Activated CD4-positive, alpha-beta T cell treated with anti-CD3 and anti-CD28 coated beads for 1 hour (primary cell): ENCODE data around the gene KLK3.

Source experiments
- DNase-seq: peaks from one replicate; pipeline ENCODE4 v3.0.0-alpha.2; 2020

Gene KLK3

DNA sequence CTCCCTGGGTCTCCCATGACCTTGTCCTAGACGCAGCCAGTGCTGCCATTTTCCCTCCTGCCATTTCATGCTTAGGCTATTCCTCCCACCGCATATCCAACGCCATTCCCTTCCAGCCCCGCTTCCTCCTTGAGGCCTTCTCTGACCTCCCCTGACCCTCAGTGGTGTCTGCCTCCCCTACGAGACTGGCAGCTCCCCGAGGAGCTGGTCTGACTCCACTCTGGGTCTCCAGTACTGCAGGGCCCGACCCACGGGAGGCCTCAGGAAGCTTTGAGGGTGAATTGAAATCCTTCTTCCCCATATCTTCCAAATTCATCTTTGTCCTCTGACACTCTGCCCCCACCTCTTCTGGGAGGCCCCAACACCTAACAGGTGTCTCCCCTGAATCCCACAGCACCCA lies 22.0 kb upstream of the KLK3 start:
- no peak for DNase-seq

GRCh38 chr19:50833117-50833801 lies 21.5 kb upstream of the KLK3 start, which contains the start of gene KLK15:
KLK15 (minus strand) TSS chr19:50833574; CDS start chr19:50831492, 2,082 bp downstream.
- DNase-seq, result no peak

DNA sequence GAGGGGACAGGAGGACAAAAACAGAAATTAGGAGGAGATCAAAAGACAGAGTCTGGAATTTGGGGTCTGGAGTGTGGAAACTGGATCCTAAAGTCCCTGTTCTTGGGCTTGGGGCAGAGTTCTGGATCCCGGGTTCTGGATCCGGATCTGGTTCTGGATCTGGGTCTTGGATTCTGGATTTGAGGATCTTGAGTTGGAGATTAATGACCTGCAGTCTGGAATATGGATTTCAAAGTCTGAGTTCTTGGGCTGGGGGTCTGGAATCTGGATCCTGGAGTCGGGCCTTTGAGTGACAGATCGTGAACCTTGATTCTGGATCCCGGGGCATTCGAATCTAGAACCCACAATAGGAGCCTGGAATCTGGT lies 20.9 kb upstream of the KLK3 start:
- DNase-seq, result no peak

DNA sequence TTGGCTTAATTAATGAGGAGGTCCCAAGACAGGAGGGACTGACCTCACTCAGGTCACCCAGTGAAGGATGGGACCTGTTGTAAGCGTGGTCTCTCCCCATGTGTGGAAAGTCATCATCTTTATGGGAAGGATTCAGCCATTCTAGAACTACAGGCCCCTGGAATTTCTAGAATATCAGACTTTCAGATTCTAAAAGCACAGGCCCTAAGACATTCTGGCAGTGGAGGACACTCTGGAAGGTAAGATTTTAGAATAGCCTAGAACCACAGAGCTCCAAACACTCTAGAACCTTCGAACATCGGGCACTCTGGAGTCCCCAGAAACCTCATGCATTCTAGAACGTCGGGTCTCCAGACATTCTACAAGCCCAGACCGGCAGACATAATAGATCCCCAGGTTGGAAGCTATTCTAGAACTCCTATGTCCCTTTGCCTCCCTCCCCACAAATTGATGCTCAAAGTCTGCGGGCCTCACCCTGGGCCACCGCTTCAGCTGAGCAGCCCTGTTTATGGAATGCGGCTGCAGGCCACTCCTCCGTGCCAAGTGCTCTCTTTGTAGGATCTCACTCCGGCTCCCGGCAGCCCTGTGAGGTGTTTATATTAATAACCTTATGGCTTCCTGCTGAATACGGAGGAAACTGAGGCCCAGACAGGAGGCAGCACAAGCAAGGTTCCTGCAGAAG lies 19.5 kb upstream of the KLK3 start:
- no peak for DNase-seq

DNA sequence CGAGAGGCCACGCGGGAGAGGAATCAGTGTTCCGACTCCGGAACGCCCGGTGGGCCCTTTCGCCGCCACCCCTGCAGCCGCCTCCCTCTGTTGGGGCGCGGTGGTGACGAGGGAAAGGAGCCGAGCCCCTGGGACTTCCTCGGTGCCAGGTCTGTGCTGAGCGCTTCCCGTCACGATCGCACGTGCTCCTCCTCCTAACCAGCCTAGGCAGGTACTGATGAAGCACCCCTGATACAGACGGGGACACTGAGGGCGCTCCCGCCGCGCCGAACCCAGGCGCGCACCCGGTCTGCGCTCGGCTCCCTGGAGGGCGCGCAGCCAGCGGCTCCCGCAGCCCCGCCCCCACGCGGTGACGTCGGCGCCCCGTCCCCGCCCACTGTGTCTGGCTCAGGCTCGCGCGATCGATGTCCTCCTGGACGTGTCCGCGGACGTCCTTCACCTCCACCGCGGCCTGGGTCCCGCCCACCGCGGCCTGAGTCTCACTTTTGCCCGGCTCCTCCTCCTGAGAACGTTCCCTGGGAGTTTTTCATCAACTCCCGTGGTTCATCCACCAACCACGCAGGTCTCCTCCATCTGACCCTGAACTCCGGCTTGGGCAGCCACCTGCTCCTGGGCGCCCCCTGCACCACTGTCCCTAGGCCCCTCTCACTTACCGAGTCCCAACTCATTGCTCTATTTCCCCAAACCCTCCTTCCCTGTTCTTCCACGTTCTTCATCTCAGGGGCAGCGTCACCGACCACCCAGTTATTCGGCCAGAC lies 18.8 kb upstream of the KLK3 start:
- peak; percentile 44 for DNase-seq

- DNase-seq, result no peak
These were observed 18.0 kb upstream of the KLK3 start for GRCh38 chr19:50836543-50837195.

DNA sequence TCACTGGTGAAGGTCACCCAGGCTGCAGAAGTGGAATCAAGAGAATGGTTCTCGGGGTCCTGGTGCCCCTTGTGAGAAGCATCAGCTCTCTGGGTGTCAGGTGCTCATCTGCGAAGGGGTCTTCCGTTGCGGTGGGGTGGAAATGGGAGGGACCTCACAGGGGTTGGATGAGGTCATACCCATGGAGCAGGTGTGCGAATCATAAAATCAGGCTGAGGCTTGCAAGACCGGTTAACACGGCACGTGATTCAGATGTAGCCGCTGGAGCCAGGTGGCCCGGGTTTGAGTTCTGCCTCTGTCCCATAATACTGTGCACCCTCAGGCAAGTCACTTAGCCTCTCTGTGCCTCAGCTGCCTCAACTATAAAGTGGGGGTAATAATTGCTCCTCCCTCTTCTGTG lies 17.4 kb upstream of the KLK3 start:
- no peak for DNase-seq

DNA sequence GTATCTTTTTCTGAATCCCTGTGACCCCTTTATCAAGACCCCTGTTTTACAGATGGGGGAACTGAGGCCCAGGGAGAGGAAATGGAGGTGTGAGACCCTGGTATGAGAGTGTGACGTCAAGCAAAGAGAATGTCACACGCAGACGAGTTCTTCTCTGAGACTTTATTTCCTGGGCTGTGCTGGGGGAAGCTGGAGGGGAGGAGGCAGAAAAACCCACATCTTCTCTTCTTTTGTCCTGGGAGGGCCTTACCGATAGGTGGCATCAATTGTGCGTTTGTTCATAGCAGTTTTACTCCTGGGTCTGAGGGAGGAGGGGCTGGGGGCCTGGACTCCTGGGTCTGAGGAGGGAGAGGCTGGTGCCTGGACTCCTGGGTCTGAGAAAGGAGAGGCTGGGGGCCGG lies 16.5 kb upstream of the KLK3 start:
- no peak for DNase-seq

GRCh38 chr19:50839712-50840655 lies 14.7 kb upstream of the KLK3 start:
- DNase-seq, result no peak

DNA sequence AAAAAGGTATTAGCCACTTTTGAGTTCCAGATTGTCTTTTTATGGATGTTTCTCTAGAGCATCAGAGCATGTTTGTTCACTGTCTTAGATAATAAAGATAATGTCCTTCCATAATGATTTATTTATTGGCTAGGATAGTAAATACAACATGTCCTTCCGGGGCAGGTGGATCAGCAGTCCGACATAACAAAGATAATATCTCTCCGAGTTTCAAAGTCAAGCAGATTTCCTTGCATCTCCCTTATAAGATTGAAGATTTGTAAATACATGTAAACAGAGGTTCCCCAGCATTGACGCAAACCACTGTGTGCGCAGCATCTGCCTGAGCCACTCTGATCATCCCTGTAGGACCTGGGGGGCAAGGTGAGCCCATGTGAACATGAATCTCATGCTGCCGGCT lies 12.6 kb upstream of the KLK3 start:
- DNase-seq, result no peak

- DNase-seq, result no peak
These were observed 11.5 kb upstream of the KLK3 start for GRCh38 chr19:50843205-50843604.

- DNase-seq, result no peak
These were observed 11.0 kb upstream of the KLK3 start for GRCh38 chr19:50843701-50844221.

- DNase-seq, result no peak
These were observed 10.3 kb upstream of the KLK3 start for GRCh38 chr19:50844296-50844935.

DNA sequence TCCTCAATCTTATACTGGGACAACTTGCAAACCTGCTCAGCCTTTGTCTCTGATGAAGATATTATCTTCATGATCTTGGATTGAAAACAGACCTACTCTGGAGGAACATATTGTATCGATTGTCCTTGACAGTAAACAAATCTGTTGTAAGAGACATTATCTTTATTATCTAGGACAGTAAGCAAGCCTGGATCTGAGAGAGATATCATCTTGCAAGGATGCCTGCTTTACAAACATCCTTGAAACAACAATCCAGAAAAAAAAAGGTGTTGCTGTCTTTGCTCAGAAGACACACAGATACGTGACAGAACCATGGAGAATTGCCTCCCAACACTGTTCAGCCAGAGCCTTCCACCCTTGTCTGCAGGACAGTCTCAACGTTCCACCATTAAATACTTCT lies 4.0 kb upstream of the KLK3 start:
- DNase-seq, result no peak

- DNase-seq, result no peak
These were observed 3.1 kb upstream of the KLK3 start for GRCh38 chr19:50851620-50852019.

GRCh38 chr19:50857366-50857765 lies 2.7 kb downstream of the KLK3 start:
- no peak for DNase-seq

DNA sequence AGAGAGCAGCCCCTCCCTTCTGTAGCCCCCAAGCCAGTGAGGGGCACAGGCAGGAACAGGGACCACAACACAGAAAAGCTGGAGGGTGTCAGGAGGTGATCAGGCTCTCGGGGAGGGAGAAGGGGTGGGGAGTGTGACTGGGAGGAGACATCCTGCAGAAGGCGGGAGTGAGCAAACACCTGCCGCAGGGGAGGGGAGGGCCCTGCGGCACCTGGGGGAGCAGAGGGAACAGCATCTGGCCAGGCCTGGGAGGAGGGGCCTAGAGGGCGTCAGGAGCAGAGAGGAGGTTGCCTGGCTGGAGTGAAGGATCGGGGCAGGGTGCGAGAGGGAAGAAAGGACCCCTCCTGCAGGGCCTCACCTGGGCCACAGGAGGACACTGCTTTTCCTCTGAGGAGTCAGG lies 4.2 kb downstream of the KLK3 start:
- no peak for DNase-seq

DNA sequence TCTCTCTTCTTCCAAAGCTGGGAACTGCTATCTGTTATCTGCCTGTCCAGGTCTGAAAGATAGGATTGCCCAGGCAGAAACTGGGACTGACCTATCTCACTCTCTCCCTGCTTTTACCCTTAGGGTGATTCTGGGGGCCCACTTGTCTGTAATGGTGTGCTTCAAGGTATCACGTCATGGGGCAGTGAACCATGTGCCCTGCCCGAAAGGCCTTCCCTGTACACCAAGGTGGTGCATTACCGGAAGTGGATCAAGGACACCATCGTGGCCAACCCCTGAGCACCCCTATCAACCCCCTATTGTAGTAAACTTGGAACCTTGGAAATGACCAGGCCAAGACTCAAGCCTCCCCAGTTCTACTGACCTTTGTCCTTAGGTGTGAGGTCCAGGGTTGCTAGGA lies 5.1 kb downstream of the KLK3 start:
- DNase-seq, result no peak

GRCh38 chr19:50861010-50861409 lies 6.3 kb downstream of the KLK3 start:
- no peak for DNase-seq

- DNase-seq, result no peak
These were observed 7.0 kb downstream of the KLK3 start for GRCh38 chr19:50861496-50862286.

GRCh38 chr19:50869479-50869878 lies 14.8 kb downstream of the KLK3 start:
- no peak for DNase-seq
